Neural cell (in vitro differentiated cells): ENCODE measurements around the gene FNDC1. TPM values are rescaled to one million over a fixed set of nuclear protein-coding genes. Genes with fewer than 3 reads are reported as not detected.

Experiments used
- H2AFZ ChIP-seq: fragments of 200-600, 300-800 bp; sonication (generic), shearing (Covaris generic); 2 replicates; pipeline ENCODE4 v1.6.0; 2014; ENCODE audit warnings: low read depth, mild to moderate bottlenecking, antibody characterized with exemption, low read length, moderate library complexity
- H3F3A ChIP-seq: fragments of 200-600 bp; shearing (Covaris generic); 2 replicates; pipeline ENCODE4 v1.6.1; 2016; ENCODE audit warnings: mild to moderate bottlenecking, moderate library complexity, mixed read lengths, antibody characterized with exemption, low read length; ENCODE audit not compliant: insufficient read depth, poor library complexity, severe bottlenecking
- H3K27ac ChIP-seq: fragments of 200-600, 300-800 bp; sonication (generic), shearing (Covaris generic); 2 replicates; pipeline ENCODE4 v1.5.1; 2014; ENCODE audit warnings: mild to moderate bottlenecking, low read length, moderate library complexity
- H3K27me3 ChIP-seq: fragments of 300-800, 200-600 bp; sonication (generic), shearing (Covaris generic); 2 replicates; pipeline ENCODE4 v1.6.0; 2014; ENCODE audit warnings: mild to moderate bottlenecking, low read depth, low read length, moderate library complexity; ENCODE audit not compliant: insufficient read depth
- H3K36me3 ChIP-seq: fragments of 300-800, 200-600 bp; sonication (generic), shearing (Covaris generic); 2 replicates; pipeline ENCODE4 v1.5.1; 2014; ENCODE audit warnings: mild to moderate bottlenecking, antibody characterized with exemption, low read length, moderate library complexity; ENCODE audit not compliant: insufficient read depth
- H3K4me2 ChIP-seq: fragments of 300-800, 200-600 bp; sonication (generic), shearing (Covaris generic); 2 replicates; pipeline ENCODE4 v1.6.0; 2014; ENCODE audit warnings: mild to moderate bottlenecking, low read length
- H3K4me3 ChIP-seq: fragments of 300-800, 200-600 bp; sonication (generic), shearing (Covaris generic); 2 replicates; pipeline ENCODE4 v1.5.1; 2014; ENCODE audit warnings: mild to moderate bottlenecking, low read length, moderate library complexity
- H3K79me2 ChIP-seq: fragments of 200-600 bp; shearing (Covaris generic); replicated peaks from 2 replicates; pipeline ENCODE4 v1.6.0; 2014; ENCODE audit warnings: mild to moderate bottlenecking, low read length, moderate library complexity; ENCODE audit not compliant: insufficient read depth
- H3K9ac ChIP-seq: fragments of 300-800, 200-600 bp; sonication (generic), shearing (Covaris generic); 2 replicates; pipeline ENCODE4 v1.6.1; 2016; ENCODE audit warnings: mild to moderate bottlenecking, low read length, mixed read lengths
- H3K9me2 ChIP-seq: fragments of 200-600 bp; shearing (Covaris generic); 2 replicates; pipeline ENCODE4 v1.6.1; 2016; ENCODE audit warnings: mild to moderate bottlenecking, low read length, mixed read lengths; ENCODE audit not compliant: insufficient read depth
- H3K9me3 ChIP-seq: fragments of 200-600, 300-800 bp; sonication (generic), shearing (Covaris generic); 2 replicates; pipeline ENCODE4 v1.6.1; 2016; ENCODE audit warnings: mild to moderate bottlenecking, mixed run types, low read length, moderate library complexity, mixed read lengths
- H4K20me1 ChIP-seq: fragments of 200-600 bp; shearing (Covaris generic); 2 replicates; pipeline ENCODE4 v1.6.1; 2016; ENCODE audit warnings: mild to moderate bottlenecking, mixed run types; ENCODE audit not compliant: insufficient read depth
- EP300 ChIP-seq: fragments of 450-650 bp; conservative IDR thresholded peaks from 2 replicates; pipeline ENCODE4 v1.6.1; 2014; ENCODE audit warnings: antibody characterized with exemption, mild to moderate bottlenecking, moderate library complexity; ENCODE audit not compliant: poor library complexity, severe bottlenecking
- EZH2 ChIP-seq: fragments of 200-600, 300-800 bp; shearing (Covaris generic), sonication (generic); IDR thresholded peaks from 2 replicates; pipeline ENCODE4 v1.6.1; 2014; ENCODE audit warnings: antibody characterized with exemption, low read length, borderline replicate concordance, mild to moderate bottlenecking; ENCODE audit not compliant: insufficient read depth, poor library complexity, severe bottlenecking
- MXI1 ChIP-seq: fragments of 450-650 bp; conservative IDR thresholded peaks from 2 replicates; pipeline ENCODE4 v1.6.1; 2014; ENCODE audit warnings: antibody characterized with exemption, mild to moderate bottlenecking; ENCODE audit not compliant: poor library complexity, severe bottlenecking
- POLR2AphosphoS5 ChIP-seq: IDR thresholded peaks from 2 replicates; pipeline ENCODE4 v1.6.1; 2012
- RAD21 ChIP-seq: fragments of 450-650 bp; conservative IDR thresholded peaks from 2 replicates; pipeline ENCODE4 v1.6.1; 2014; ENCODE audit warnings: antibody characterized with exemption, mild to moderate bottlenecking, moderate library complexity
- SMC3 ChIP-seq: fragments of 450-650 bp; conservative IDR thresholded peaks from 2 replicates; pipeline ENCODE4 v1.6.1; 2014; ENCODE audit warnings: antibody characterized with exemption, mild to moderate bottlenecking, moderate library complexity; ENCODE audit not compliant: poor library complexity
- TAF1 ChIP-seq: IDR thresholded peaks from 2 replicates; pipeline ENCODE4 v1.6.1; 2012; ENCODE audit warnings: low read depth
- polyA plus RNA-seq: library from polyadenylated mRNA; depleted of rRNA; stranded (reverse); fragments of >200 nt; gene quantifications from 2 replicates; pipeline ENCODE4 v1.2.3, GENCODE V29; 2014
- TF ChIP-seq, protein P1 (sequence below): fragments of 450-650 bp; IDR thresholded peaks from 2 replicates; pipeline ENCODE4 v1.5.1; 2014; ENCODE audit warnings: antibody characterized with exemption, mild to moderate bottlenecking, moderate library complexity; ENCODE audit not compliant: poor library complexity, severe bottlenecking
- TF ChIP-seq, protein P2 (sequence below): IDR thresholded peaks from 2 replicates; pipeline ENCODE4 v1.6.1; 2012; ENCODE audit warnings: borderline replicate concordance

Gene FNDC1
- polyA plus RNA-seq, 1 donor from 2014 or later: not detected

DNA sequence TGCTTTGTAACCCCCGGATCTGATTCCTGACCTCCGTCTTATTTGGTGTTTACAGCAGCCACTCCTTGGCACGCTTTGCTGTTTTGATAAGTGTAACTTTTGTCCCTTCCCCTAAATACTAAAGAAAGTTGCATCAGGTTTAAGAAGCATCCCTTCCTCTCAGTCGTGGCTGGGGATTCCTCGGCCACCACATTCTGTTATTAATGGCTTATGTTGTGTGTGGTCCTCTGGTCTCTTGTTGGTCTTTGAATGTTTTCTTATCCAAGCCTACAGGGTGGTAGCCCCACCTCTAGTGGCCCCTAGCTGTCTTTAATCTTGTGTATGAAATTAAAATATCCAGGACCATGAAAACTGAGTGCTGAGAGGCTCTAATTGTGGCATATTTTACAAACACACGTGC lies 37.5 kb upstream of the FNDC1 start:
- Histone ChIP-seq H3K27ac (no peak overlapping the region), H3K9me3 (no peaks in the 10 kb centered on the region), H3K36me3 (no peaks in the 10 kb centered on the region), H3K9me2 (no peaks in the 10 kb centered on the region), H3F3A (no peaks in the 10 kb centered on the region), H3K4me3 (no peak overlapping the region), H4K20me1 (no peaks in the 10 kb centered on the region), H3K9ac (no peak overlapping the region), H3K79me2 (no peaks in the 10 kb centered on the region), H3K27me3 (no peaks in the 10 kb centered on the region), H3K4me2 (no peak overlapping the region), H2AFZ (no peak overlapping the region)
- TF ChIP-seq POLR2AphosphoS5 (no peak), SMC3 (no peak), TAF1 (no peak), RAD21 (no peak), MXI1 (no peak), EP300 (no peak), EZH2 (no peak)
- TF ChIP-seq, protein P1, sequence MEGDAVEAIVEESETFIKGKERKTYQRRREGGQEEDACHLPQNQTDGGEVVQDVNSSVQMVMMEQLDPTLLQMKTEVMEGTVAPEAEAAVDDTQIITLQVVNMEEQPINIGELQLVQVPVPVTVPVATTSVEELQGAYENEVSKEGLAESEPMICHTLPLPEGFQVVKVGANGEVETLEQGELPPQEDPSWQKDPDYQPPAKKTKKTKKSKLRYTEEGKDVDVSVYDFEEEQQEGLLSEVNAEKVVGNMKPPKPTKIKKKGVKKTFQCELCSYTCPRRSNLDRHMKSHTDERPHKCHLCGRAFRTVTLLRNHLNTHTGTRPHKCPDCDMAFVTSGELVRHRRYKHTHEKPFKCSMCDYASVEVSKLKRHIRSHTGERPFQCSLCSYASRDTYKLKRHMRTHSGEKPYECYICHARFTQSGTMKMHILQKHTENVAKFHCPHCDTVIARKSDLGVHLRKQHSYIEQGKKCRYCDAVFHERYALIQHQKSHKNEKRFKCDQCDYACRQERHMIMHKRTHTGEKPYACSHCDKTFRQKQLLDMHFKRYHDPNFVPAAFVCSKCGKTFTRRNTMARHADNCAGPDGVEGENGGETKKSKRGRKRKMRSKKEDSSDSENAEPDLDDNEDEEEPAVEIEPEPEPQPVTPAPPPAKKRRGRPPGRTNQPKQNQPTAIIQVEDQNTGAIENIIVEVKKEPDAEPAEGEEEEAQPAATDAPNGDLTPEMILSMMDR: no peak
- TF ChIP-seq, protein P2, sequence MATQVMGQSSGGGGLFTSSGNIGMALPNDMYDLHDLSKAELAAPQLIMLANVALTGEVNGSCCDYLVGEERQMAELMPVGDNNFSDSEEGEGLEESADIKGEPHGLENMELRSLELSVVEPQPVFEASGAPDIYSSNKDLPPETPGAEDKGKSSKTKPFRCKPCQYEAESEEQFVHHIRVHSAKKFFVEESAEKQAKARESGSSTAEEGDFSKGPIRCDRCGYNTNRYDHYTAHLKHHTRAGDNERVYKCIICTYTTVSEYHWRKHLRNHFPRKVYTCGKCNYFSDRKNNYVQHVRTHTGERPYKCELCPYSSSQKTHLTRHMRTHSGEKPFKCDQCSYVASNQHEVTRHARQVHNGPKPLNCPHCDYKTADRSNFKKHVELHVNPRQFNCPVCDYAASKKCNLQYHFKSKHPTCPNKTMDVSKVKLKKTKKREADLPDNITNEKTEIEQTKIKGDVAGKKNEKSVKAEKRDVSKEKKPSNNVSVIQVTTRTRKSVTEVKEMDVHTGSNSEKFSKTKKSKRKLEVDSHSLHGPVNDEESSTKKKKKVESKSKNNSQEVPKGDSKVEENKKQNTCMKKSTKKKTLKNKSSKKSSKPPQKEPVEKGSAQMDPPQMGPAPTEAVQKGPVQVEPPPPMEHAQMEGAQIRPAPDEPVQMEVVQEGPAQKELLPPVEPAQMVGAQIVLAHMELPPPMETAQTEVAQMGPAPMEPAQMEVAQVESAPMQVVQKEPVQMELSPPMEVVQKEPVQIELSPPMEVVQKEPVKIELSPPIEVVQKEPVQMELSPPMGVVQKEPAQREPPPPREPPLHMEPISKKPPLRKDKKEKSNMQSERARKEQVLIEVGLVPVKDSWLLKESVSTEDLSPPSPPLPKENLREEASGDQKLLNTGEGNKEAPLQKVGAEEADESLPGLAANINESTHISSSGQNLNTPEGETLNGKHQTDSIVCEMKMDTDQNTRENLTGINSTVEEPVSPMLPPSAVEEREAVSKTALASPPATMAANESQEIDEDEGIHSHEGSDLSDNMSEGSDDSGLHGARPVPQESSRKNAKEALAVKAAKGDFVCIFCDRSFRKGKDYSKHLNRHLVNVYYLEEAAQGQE: no peak

DNA sequence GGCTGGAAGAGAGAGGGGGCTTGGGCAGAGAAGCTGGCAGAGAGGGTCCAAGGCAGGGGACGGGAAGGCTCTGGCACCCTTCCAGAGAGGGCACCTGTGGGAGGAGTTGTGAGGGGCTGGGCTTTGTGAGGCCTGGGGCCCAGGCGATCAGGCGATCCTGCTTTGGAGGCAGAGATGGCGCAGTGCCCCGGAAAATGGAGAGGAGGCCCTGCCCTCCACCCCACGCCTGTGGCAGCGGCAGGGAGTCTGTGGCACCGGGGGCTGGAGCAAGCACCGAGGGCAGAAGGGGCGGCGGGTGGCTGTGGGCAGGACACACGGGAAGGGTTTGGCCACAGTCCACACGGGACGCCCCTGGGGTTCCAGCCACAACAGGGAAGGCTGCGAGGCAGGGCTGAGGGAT lies 36.5 kb upstream of the FNDC1 start:
- Histone ChIP-seq H3K27me3 (no peaks in the 10 kb centered on the region), H3K27ac (no peak overlapping the region), H3K4me3 (no peak overlapping the region), H3K4me2 (no peak overlapping the region), H3F3A (no peaks in the 10 kb centered on the region), H3K9me2 (no peaks in the 10 kb centered on the region), H3K9ac (no peak overlapping the region), H3K79me2 (no peaks in the 10 kb centered on the region), H4K20me1 (no peaks in the 10 kb centered on the region), H3K9me3 (no peaks in the 10 kb centered on the region), H3K36me3 (no peaks in the 10 kb centered on the region), H2AFZ (no peak overlapping the region)
- TF ChIP-seq TAF1 (no peak), SMC3 (no peak), RAD21 (no peak), EZH2 (no peak), POLR2AphosphoS5 (no peak), MXI1 (no peak), EP300 (no peak)
- TF ChIP-seq, protein P1: no peak
- TF ChIP-seq, protein P2: no peak
